H9 (cell line): ENCODE data around the gene PRKAG3. TPM values are rescaled to one million over a fixed set of nuclear protein-coding genes. Genes with fewer than 3 reads are reported as not detected.

Source experiments
- DNase-seq: peaks from one replicate; pipeline ENCODE4 v3.0.0-alpha.2; 2017
- H2AFZ ChIP-seq: one replicate; pipeline ENCODE4 v1.6.1; 2013; ENCODE audit warnings: mild to moderate bottlenecking, low read length, control low read depth, moderate library complexity
- H2AK5ac ChIP-seq: 2 replicates; pipeline ENCODE4 v1.6.1; 2013; ENCODE audit warnings: low read length, control low read depth, mixed read lengths; ENCODE audit not compliant: insufficient read length
- H2BK120ac ChIP-seq: one replicate; pipeline ENCODE4 v1.6.1; 2013; ENCODE audit warnings: low read depth, mild to moderate bottlenecking, low read length, control low read depth, inconsistent platforms; ENCODE audit not compliant: poor library complexity, severe bottlenecking
- H2BK12ac ChIP-seq: 2 replicates; pipeline ENCODE4 v1.6.1; 2013; ENCODE audit warnings: low read length, control low read depth, mixed read lengths, low read depth; ENCODE audit not compliant: insufficient read length
- H2BK15ac ChIP-seq: 2 replicates; pipeline ENCODE4 v1.6.1; 2013; ENCODE audit warnings: low read depth, low read length, control low read depth
- H2BK20ac ChIP-seq: one replicate; pipeline ENCODE4 v1.6.1; 2013; ENCODE audit warnings: low read depth, mild to moderate bottlenecking, low read length, control low read depth, inconsistent platforms; ENCODE audit not compliant: poor library complexity, severe bottlenecking
- H2BK5ac ChIP-seq: 2 replicates; pipeline ENCODE4 v1.6.1; 2013; ENCODE audit warnings: low read length, control low read depth, mixed read lengths; ENCODE audit not compliant: insufficient read length
- H3K14ac ChIP-seq: 2 replicates; pipeline ENCODE4 v1.6.1; 2013; ENCODE audit warnings: low read length, control low read depth; ENCODE audit not compliant: insufficient read depth
- H3K18ac ChIP-seq: 2 replicates; pipeline ENCODE4 v1.6.1; 2013; ENCODE audit warnings: low read depth, mild to moderate bottlenecking, mixed read lengths, low read length, control low read depth; ENCODE audit not compliant: insufficient read length
- H3K23ac ChIP-seq: 2 replicates; pipeline ENCODE4 v1.6.1; 2013; ENCODE audit warnings: low read length, control low read depth, mixed read lengths, low read depth; ENCODE audit not compliant: insufficient read length
- H3K23me2 ChIP-seq: 2 replicates; pipeline ENCODE4 v1.6.1; 2013; ENCODE audit warnings: low read depth, mild to moderate bottlenecking, mixed read lengths, low read length, control low read depth; ENCODE audit not compliant: insufficient read length, poor library complexity, severe bottlenecking
- H3K27ac ChIP-seq: 2 replicates; pipeline ENCODE4 v1.5.1; 2013; ENCODE audit warnings: low read length, control low read depth, mixed read lengths, low read depth; ENCODE audit not compliant: insufficient read length
- H3K27me3 ChIP-seq: 2 replicates; pipeline ENCODE4 v1.6.1; 2013; ENCODE audit warnings: low read length, control low read depth, inconsistent platforms; ENCODE audit not compliant: insufficient read depth
- H3K4ac ChIP-seq: 2 replicates; pipeline ENCODE4 v1.6.1; 2013; ENCODE audit warnings: low read depth, mild to moderate bottlenecking, control low read depth, inconsistent platforms, low read length, moderate library complexity
- H3K4me1 ChIP-seq: 2 replicates; pipeline ENCODE4 v1.6.1; 2013; ENCODE audit warnings: low read length, control low read depth, inconsistent platforms; ENCODE audit not compliant: insufficient read depth
- H3K4me2 ChIP-seq: 2 replicates; pipeline ENCODE4 v1.6.1; 2013; ENCODE audit warnings: low read length, control low read depth, mixed read lengths; ENCODE audit not compliant: insufficient read length, insufficient read depth
- H3K56ac ChIP-seq: 2 replicates; pipeline ENCODE4 v1.6.1; 2013; ENCODE audit warnings: low read depth, mild to moderate bottlenecking, mixed read lengths, low read length, control low read depth; ENCODE audit not compliant: insufficient read length
- H3K79me1 ChIP-seq: 2 replicates; pipeline ENCODE4 v1.6.1; 2013; ENCODE audit warnings: low read depth, mild to moderate bottlenecking, moderate library complexity, low read length, control low read depth, inconsistent platforms; ENCODE audit not compliant: insufficient read depth, poor library complexity, severe bottlenecking
- H3K79me2 ChIP-seq: 2 replicates; pipeline ENCODE4 v1.6.1; 2013; ENCODE audit warnings: low read length, control low read depth, inconsistent platforms; ENCODE audit not compliant: insufficient read depth
- H3K9ac ChIP-seq: 2 replicates; pipeline ENCODE4 v1.6.1; 2013; ENCODE audit warnings: low read length, control low read depth, mixed read lengths; ENCODE audit not compliant: insufficient read length; ENCODE audit errors: extremely low read depth
- H3K9me3 ChIP-seq: one replicate; pipeline ENCODE4 v1.6.1; 2013; ENCODE audit warnings: low read depth, low read length, inconsistent platforms; ENCODE audit not compliant: control insufficient read depth
- H3T11ph ChIP-seq: one replicate; pipeline ENCODE4 v1.6.1; 2013; ENCODE audit warnings: mild to moderate bottlenecking, low read length, control low read depth, inconsistent platforms
- H4K20me1 ChIP-seq: one replicate; pipeline ENCODE4 v1.6.1; 2013; ENCODE audit not compliant: control insufficient read depth, insufficient read length, insufficient read depth
- H4K5ac ChIP-seq: 2 replicates; pipeline ENCODE4 v1.6.1; 2013; ENCODE audit warnings: low read depth, mild to moderate bottlenecking, mixed read lengths, low read length, control low read depth; ENCODE audit not compliant: insufficient read length
- H4K8ac ChIP-seq: replicated peaks from 2 replicates; pipeline ENCODE4 v1.6.1; 2013; ENCODE audit warnings: low read length, control low read depth, mixed read lengths, low read depth; ENCODE audit not compliant: insufficient read length
- H4K91ac ChIP-seq: 2 replicates; pipeline ENCODE4 v1.6.1; 2013; ENCODE audit warnings: low read depth, mild to moderate bottlenecking, moderate library complexity, mixed read lengths, low read length, control low read depth; ENCODE audit not compliant: insufficient read length
- H3K27ac Mint-ChIP-seq, 3 experiments: 2 replicates in 2 of 3; 3 replicates in 1 of 3; pipeline ENCODE4 v1.8.0; 2020 to 2021; ENCODE audit warnings: mixed read lengths in 3 of 3, mild to moderate bottlenecking in 1 of 3, moderate library complexity in 1 of 3
- H3K27me3 Mint-ChIP-seq: 2 replicates; pipeline ENCODE4 v1.8.0; 2021; ENCODE audit warnings: low read depth, mild to moderate bottlenecking, moderate library complexity, mixed read lengths
- H3K36me3 Mint-ChIP-seq, 3 experiments: 2 replicates in 2 of 3; 3 replicates in 1 of 3; pipeline ENCODE4 v1.8.0; 2020 to 2021; ENCODE audit warnings: low read depth in 3 of 3, mixed read lengths in 3 of 3; ENCODE audit not compliant: insufficient read depth in 1 of 3
- H3K4me1 Mint-ChIP-seq, 2 experiments: 2 replicates each; pipeline ENCODE4 v1.8.0; 2020; ENCODE audit warnings: mixed read lengths in 2 of 2
- H3K4me3 Mint-ChIP-seq, 2 experiments: 2 replicates in 1 of 2; 3 replicates in 1 of 2; pipeline ENCODE4 v1.8.0; 2020 to 2021; ENCODE audit warnings: mild to moderate bottlenecking in 2 of 2, mixed read lengths in 2 of 2, moderate library complexity in 1 of 2
- H3K9me3 Mint-ChIP-seq, 2 experiments: 2 replicates in 1 of 2; 3 replicates in 1 of 2; pipeline ENCODE4 v1.8.0; 2020; ENCODE audit warnings: mild to moderate bottlenecking in 2 of 2, mixed read lengths in 2 of 2, moderate library complexity in 1 of 2
- CTCF ChIP-seq: fragments of 200-600 bp; sonication (generic); conservative IDR thresholded peaks from 3 replicates; pipeline ENCODE4 v1.8.0; 2021; ENCODE audit warnings: antibody characterized with exemption, mild to moderate bottlenecking
- WGBS: extraction: QIAGEN DNeasy Blood & Tissue Kit; methylation state at CpG from one replicate; pipeline ENCODE4 v1.1.7; 2013; ENCODE audit warnings: missing lambda C conversion rate, low lambda C conversion rate, mixed read lengths; ENCODE audit not compliant: insufficient read length; ENCODE audit errors: extremely low coverage; 5-methylcytosine and 5-hydroxymethylcytosine counted together
- total RNA-seq: library from RNA; stranded (reverse); gene quantifications from 2 replicates; pipeline ENCODE4 v1.2.1, GENCODE V29; 2021

The PRKAG3 gene
- total RNA-seq, 1 experiment from 2014 or later: not detected

GRCh38 chr2:218839888-218840287 lies 8.3 kb upstream of the PRKAG3 start:
- no peak overlapping the region for H3K4me3 Mint-ChIP-seq
- no peak overlapping the region for H3K14ac ChIP-seq
- H2BK5ac ChIP-seq: no peak overlapping the region
- no peak overlapping the region for H2BK15ac ChIP-seq
- no peak overlapping the region for H2AFZ ChIP-seq
- H3K23ac ChIP-seq: no peak overlapping the region
- H2BK120ac ChIP-seq: no peak overlapping the region
- no peak overlapping the region for H3K9ac ChIP-seq
- no peak overlapping the region for H4K8ac ChIP-seq
- no peak overlapping the region for H2BK12ac ChIP-seq
- H4K20me1 ChIP-seq: no peaks in the 10 kb centered on the region
- no peak overlapping the region for H4K5ac ChIP-seq
- no peak overlapping the region for H3K4me2 ChIP-seq
- no peak overlapping the region for H3K27ac ChIP-seq
- H3K18ac ChIP-seq: no peak overlapping the region
- no peaks in the 10 kb centered on the region for H3K23me2 ChIP-seq
- H3K79me2 ChIP-seq: no peaks in the 10 kb centered on the region
- H3T11ph ChIP-seq: no peak overlapping the region
- no peak overlapping the region for H3K4ac ChIP-seq
- peaks cover 15% of the 10 kb centered on the region for H3K27me3 Mint-ChIP-seq
- no peaks in the 10 kb centered on the region for H3K4me1 ChIP-seq
- no peak for TF ChIP-seq CTCF
- 0 out of 4 replicates have a peak, but pooled peaks cover 0 to 3% of the 10 kb centered on the region in 2 experiments for H3K4me1 Mint-ChIP-seq
- no peak overlapping the region for H2AK5ac ChIP-seq
- no peaks in the 10 kb centered on the region for H3K79me1 ChIP-seq
- H3K56ac ChIP-seq: no peak overlapping the region
- H3K27me3 ChIP-seq: no peaks in the 10 kb centered on the region
- no peak overlapping the region for H3K27ac Mint-ChIP-seq
- WGBS: no CpG with 5 or more reads among the region's 1 CpG
- H4K91ac ChIP-seq: no peak overlapping the region
- H3K9me3 Mint-ChIP-seq: peaks cover 10% of the 10 kb centered on the region in 2 experiments
- H3K9me3 ChIP-seq: no peaks in the 10 kb centered on the region
- no peak for DNase-seq
- H3K36me3 Mint-ChIP-seq: no peaks in the 10 kb centered on the region
- H2BK20ac ChIP-seq: no peak overlapping the region
